Endodermal cell (in vitro differentiated cells): ENCODE results near the gene ZSWIM4. TPM values are rescaled to one million over a fixed set of nuclear protein-coding genes. Genes with fewer than 3 reads are reported as not detected.

Source experiments
- DNase-seq: peaks from one replicate; pipeline ENCODE4 v3.0.0-alpha.2; 2017
- H3K27ac ChIP-seq: 2 replicates; pipeline ENCODE4 v1.5.1; 2013; ENCODE audit warnings: mild to moderate bottlenecking, low read depth, low read length, moderate library complexity
- H3K27me3 ChIP-seq: 2 replicates; pipeline ENCODE4 v1.6.1; 2013; ENCODE audit warnings: mild to moderate bottlenecking, low read length, moderate library complexity; ENCODE audit not compliant: insufficient read depth, control insufficient read depth, poor library complexity, severe bottlenecking
- H3K36me3 ChIP-seq: 2 replicates; pipeline ENCODE4 v1.7.0; 2013; ENCODE audit warnings: mild to moderate bottlenecking, low read length, moderate library complexity; ENCODE audit not compliant: control insufficient read depth, insufficient read depth
- H3K4me1 ChIP-seq: one replicate; pipeline ENCODE4 v1.7.0; 2013; ENCODE audit warnings: low read length; ENCODE audit not compliant: control insufficient read depth, insufficient read depth
- H3K4me3 ChIP-seq: 2 replicates; pipeline ENCODE4 v1.5.1; 2013; ENCODE audit warnings: mild to moderate bottlenecking, low read length, moderate library complexity
- H3K9ac ChIP-seq: 2 replicates; pipeline ENCODE4 v1.6.1; 2013; ENCODE audit warnings: mild to moderate bottlenecking, low read length, moderate library complexity; ENCODE audit not compliant: poor library complexity, severe bottlenecking; ENCODE audit errors: extremely low read depth
- H3K9me3 ChIP-seq: 2 replicates; pipeline ENCODE4 v1.6.1; 2013; ENCODE audit warnings: mild to moderate bottlenecking, low read length, moderate library complexity; ENCODE audit not compliant: control insufficient read depth
- H3K27ac Mint-ChIP-seq: 2 replicates; pipeline ENCODE4 v1.8.0; 2020; ENCODE audit warnings: mixed read lengths
- H3K27me3 Mint-ChIP-seq: 2 replicates; pipeline ENCODE4 v1.8.0; 2021; ENCODE audit warnings: mild to moderate bottlenecking, mixed read lengths; ENCODE audit not compliant: insufficient read depth
- H3K36me3 Mint-ChIP-seq: 2 replicates; pipeline ENCODE4 v1.8.0; 2020; ENCODE audit warnings: low read depth, mixed read lengths
- H3K4me1 Mint-ChIP-seq: 2 replicates; pipeline ENCODE4 v1.8.0; 2020; ENCODE audit warnings: mixed read lengths
- H3K4me3 Mint-ChIP-seq: 2 replicates; pipeline ENCODE4 v1.8.0; 2020; ENCODE audit warnings: mild to moderate bottlenecking, moderate library complexity, mixed read lengths
- H3K9me3 Mint-ChIP-seq: 2 replicates; pipeline ENCODE4 v1.8.0; 2020; ENCODE audit warnings: mild to moderate bottlenecking, mixed read lengths
- CTCF ChIP-seq: fragments of 200-600 bp; sonication (generic); conservative IDR thresholded peaks from 2 replicates; pipeline ENCODE4 v1.5.0; 2021; ENCODE audit warnings: antibody characterized with exemption, mild to moderate bottlenecking
- WGBS, 2 experiments: methylation state at CpG; one replicate each; pipeline versions ENCODE4 v1.1.5 to v1.1.7; 2013; ENCODE audit warnings: missing lambda C conversion rate in 2 of 2, mixed read lengths in 1 of 2; ENCODE audit not compliant: insufficient coverage in 1 of 2, insufficient read length in 1 of 2; 5-methylcytosine and 5-hydroxymethylcytosine counted together
- total RNA-seq, 2 donors: library from RNA; stranded (reverse); fragmentation: NEBNext Ultra II Directional in 1 of 2; extraction: Animal tissue kit (Norgen Biotek cat#: 25700) in 1 of 2; gene quantifications; 2 replicates in 1 of 2; 3 replicates in 1 of 2; pipeline ENCODE4 v1.2.1, GENCODE V29; 2021

The ZSWIM4 gene
- total RNA-seq, 2 donors from 2014 or later: 30.0 to 41.9 TPM

- peaks cover 65% of the 10 kb centered on the region for H3K36me3 Mint-ChIP-seq
- no peak for DNase-seq
- no peaks in the 10 kb centered on the region for H3K9me3 ChIP-seq
- H3K4me1 ChIP-seq: no peaks in the 10 kb centered on the region
- TF ChIP-seq CTCF: no peak
- H3K27ac Mint-ChIP-seq: no peak overlapping the region
- no peak overlapping the region for H3K4me3 ChIP-seq
- 95% methylated on average over 9 of the region's 9 CpGs for WGBS, 2 experiments
- peaks cover 8% of the 10 kb centered on the region for H3K4me1 Mint-ChIP-seq
- no peaks in the 10 kb centered on the region for H3K9me3 Mint-ChIP-seq
- H3K27me3 Mint-ChIP-seq: no peaks in the 10 kb centered on the region
- no peak overlapping the region for H3K27ac ChIP-seq
- peaks cover 9% of the 10 kb centered on the region for H3K36me3 ChIP-seq
- H3K9ac ChIP-seq: no peak overlapping the region
- H3K27me3 ChIP-seq: no peaks in the 10 kb centered on the region
- no peak overlapping the region for H3K4me3 Mint-ChIP-seq
These were observed 31.5 kb downstream of the ZSWIM4 start for GRCh38 chr19:13826652-13827235.

- Mint-ChIP-seq H3K4me3 (no peak overlapping the region), H3K27me3 (no peaks in the 10 kb centered on the region), H3K4me1 (peaks cover 8% of the 10 kb centered on the region), H3K9me3 (no peaks in the 10 kb centered on the region), H3K27ac (peak overlapping the region; percentile 63), H3K36me3 (peaks cover 64% of the 10 kb centered on the region)
- DNase-seq: peak; percentile 77
- Histone ChIP-seq H3K4me1 (no peaks in the 10 kb centered on the region), H3K27ac (no peak overlapping the region), H3K4me3 (no peak overlapping the region), H3K36me3 (peaks cover 4% of the 10 kb centered on the region), H3K9ac (no peak overlapping the region), H3K27me3 (no peaks in the 10 kb centered on the region), H3K9me3 (no peaks in the 10 kb centered on the region)
- no peak for TF ChIP-seq CTCF
- WGBS, 2 experiments: 86 to 91% methylated on average over 4 of the region's 4 CpGs
These were observed 32.4 kb downstream of the ZSWIM4 start for GRCh38 chr19:13827656-13828055.

GRCh38 chr19:13830114-13830740 lies 35.0 kb downstream of the ZSWIM4 start:
- Histone ChIP-seq H3K9me3 (no peaks in the 10 kb centered on the region), H3K27me3 (no peaks in the 10 kb centered on the region), H3K4me3 (no peak overlapping the region), H3K4me1 (no peaks in the 10 kb centered on the region), H3K36me3 (peaks cover 4% of the 10 kb centered on the region), H3K9ac (no peak overlapping the region), H3K27ac (no peak overlapping the region)
- DNase-seq: peak; percentile 45
- Mint-ChIP-seq H3K27ac (no peak overlapping the region), H3K4me3 (no peak overlapping the region), H3K36me3 (peaks cover 51% of the 10 kb centered on the region), H3K4me1 (peaks cover 12% of the 10 kb centered on the region), H3K27me3 (no peaks in the 10 kb centered on the region), H3K9me3 (no peaks in the 10 kb centered on the region)
- no peak for TF ChIP-seq CTCF
- WGBS, 2 experiments: 96 to 98% methylated on average over 33 to 47 of the region's 47 CpGs
